ENCODE measurements around the gene PRORP. TPM values are rescaled to one million over a fixed set of nuclear protein-coding genes. Genes with fewer than 3 reads are reported as not detected.

PRORP gene
- total and polyA plus RNA-seq, 2 of the 8 experiments (the other 6 are each of a cell fraction or from before 2014, with no cell fraction given): 30.0 to 44.8 TPM

GRCh38 chr14:35147186-35147585, 24.8 kb downstream of the PRORP start (continued):
- TF ChIP-seq CHD7 (IDR thresholded peaks at IDR 0.05; ENCODE audit: insufficient replicate concordance, low read length) (no peak), NANOG (IDR thresholded peaks at IDR 0.05; ENCODE audit: insufficient read depth, low read depth, low read length, poor library complexity, severe bottlenecking) (no peak), SIRT6 (IDR thresholded peaks at IDR 0.05; ENCODE audit: low read length) (no peak), SP1 (IDR thresholded peaks at IDR 0.05; ENCODE audit: low read depth, low read length) (no peak), HDAC2 (IDR thresholded peaks at IDR 0.05; ENCODE audit: borderline replicate concordance in 1 of 2, low read depth in 2 of 2, low read length in 2 of 2) (no peak), JUND (IDR thresholded peaks at IDR 0.05; ENCODE audit: low read length) (no peak), EP300 (IDR thresholded peaks at IDR 0.05; ENCODE audit: borderline replicate concordance in 1 of 2, low read depth in 2 of 2, low read length in 2 of 2) (no peak), RXRA (IDR thresholded peaks at IDR 0.05; ENCODE audit: insufficient read depth, low read depth, low read length) (no peak), SP2 (IDR thresholded peaks at IDR 0.05; ENCODE audit: low read length) (no peak), EZH2 (IDR thresholded peaks at IDR 0.05; ENCODE audit: low read depth, low read length, severe bottlenecking) (no peak), CREB1 (IDR thresholded peaks at IDR 0.05) (no peak), CBX8 (IDR thresholded peaks at IDR 0.05; ENCODE audit: borderline replicate concordance, low read depth, low read length) (no peak)

All from H1 (cell line).